Epithelial cell of prostate (primary cell): ENCODE results near the gene OVAAL.
A peak's percentile ranks its signal among the peaks of the same experiment; 100 is the strongest.
"Not testable (repeated sequence)": the region's sequence is repeated elsewhere in the genome, so short reads cannot be mapped to it uniquely, and the experiment has no call there.

Experiments used
- DNase-seq: peaks from one replicate; pipeline ENCODE4 v3.0.0-alpha.2; 2011; ENCODE audit warnings: low read depth, low spot score
- H3K27ac ChIP-seq: fragments of 450-650 bp; 2 replicates; pipeline ENCODE4 v1.5.1; 2017; ENCODE audit warnings: mild to moderate bottlenecking

Gene OVAAL

DNA sequence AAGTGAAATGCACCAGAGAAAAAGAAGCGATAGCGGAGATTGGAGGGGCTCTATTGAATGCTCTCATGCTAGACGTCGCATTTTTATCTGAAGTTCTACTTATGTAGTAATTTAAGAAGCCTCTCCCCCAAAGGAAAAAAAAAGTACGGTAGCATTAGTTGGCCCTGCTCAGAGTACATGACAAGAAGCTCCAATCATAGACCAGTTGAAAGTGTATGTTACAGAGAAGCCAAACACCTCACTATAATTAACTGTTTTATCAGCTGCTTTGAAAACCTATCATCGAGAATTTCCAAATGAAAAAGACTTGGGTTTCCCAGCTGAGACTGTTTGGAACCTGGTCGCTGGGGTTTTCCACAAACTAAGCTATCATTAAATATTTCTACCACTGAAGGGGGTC, 19.6 kb upstream of the OVAAL start:
- H3K27ac ChIP-seq = no peak overlapping the region
- no peak for DNase-seq

- DNase-seq = no peak
- no peak overlapping the region for H3K27ac ChIP-seq
Observed at GRCh38 chr1:180540697-180541594, 17.8 kb upstream of the OVAAL start.

- DNase-seq = no peak
- no peak overlapping the region for H3K27ac ChIP-seq
Observed at GRCh38 chr1:180542113-180542837, 16.5 kb upstream of the OVAAL start.

- H3K27ac ChIP-seq = no peak overlapping the region
- DNase-seq = no peak
Observed at GRCh38 chr1:180542838-180543145, 16.0 kb upstream of the OVAAL start.

- no peak overlapping the region for H3K27ac ChIP-seq
- no peak for DNase-seq
Observed at GRCh38 chr1:180544050-180544449, 14.7 kb upstream of the OVAAL start.

GRCh38 chr1:180545991-180546390, 12.8 kb upstream of the OVAAL start:
- DNase-seq = no peak

GRCh38 chr1:180548686-180549317, 10.0 kb upstream of the OVAAL start:
- no peak overlapping the region for H3K27ac ChIP-seq
- DNase-seq = no peak

More at GRCh38 chr1:180545991-180546390, 12.8 kb upstream of the OVAAL start:
- H3K27ac ChIP-seq = no peak overlapping the region

DNA sequence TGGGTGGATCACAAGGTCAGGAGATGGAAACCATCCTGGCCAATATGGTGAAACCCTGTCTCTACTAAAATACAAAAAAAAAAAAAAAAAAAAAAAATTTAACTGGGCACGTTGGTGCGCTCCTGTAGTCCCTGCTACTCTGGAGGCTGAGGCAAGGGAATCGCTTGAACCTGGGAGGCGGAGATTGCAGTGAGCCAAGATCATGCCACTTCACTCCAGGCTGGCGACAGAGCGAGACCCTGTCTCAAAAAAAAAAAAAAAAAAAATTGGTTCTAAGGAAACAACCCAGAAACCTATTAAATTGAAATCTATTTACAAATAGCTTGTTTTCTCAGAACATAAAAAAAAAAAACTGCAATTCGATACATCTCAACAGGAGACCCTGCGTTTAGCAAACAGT, 9.0 kb upstream of the OVAAL start:
- H3K27ac ChIP-seq, DNase-seq: not testable (repeated sequence)

DNA sequence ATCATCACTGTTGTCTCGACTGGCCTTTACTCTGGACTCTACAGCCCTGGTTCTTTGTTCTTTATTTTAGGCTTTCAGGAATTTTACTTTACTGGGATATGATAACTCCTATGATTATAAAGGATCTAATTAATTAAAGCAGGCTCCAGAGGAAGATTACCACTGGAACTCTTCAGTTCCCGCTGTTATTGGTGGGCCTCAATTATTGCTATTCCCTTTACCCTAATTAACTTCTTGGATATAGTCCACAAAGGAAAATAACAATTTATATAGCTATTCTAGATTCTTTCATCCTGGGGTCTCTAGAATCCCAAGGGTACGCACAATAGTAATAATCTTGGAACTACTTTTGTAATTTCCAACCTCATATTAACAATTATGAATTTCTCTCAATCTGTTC, 8.5 kb upstream of the OVAAL start:
- no peak overlapping the region for H3K27ac ChIP-seq
- no peak for DNase-seq

GRCh38 chr1:180551997-180552396, 6.8 kb upstream of the OVAAL start:
- no peak for DNase-seq
- H3K27ac ChIP-seq = no peak overlapping the region

- not testable (repeated sequence) for DNase-seq, H3K27ac ChIP-seq
Observed at GRCh38 chr1:180553046-180553445, 5.7 kb upstream of the OVAAL start.

DNA sequence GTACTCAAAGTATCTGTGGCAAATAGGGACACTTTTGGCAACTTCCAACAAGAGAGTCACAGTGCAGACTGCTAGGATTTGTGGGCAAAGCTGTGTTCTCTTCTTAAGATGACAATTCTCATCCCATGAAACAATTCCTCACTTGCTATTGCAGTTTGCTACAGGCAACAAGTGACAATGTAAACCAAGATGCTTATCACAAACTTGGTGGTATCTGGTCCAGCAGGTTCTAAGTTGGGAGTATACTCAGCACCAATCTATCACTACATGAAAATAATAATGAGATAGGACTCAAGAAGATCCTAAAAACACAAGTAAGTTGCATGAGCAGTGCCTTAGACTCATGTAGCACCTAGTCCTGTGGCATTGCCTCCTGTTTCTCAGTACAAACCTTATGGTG, 3.4 kb upstream of the OVAAL start:
- no peak for DNase-seq

GRCh38 chr1:180560200-180560867, 1.6 kb downstream of the OVAAL start:
- no peak for DNase-seq
- H3K27ac ChIP-seq = peak overlapping the region; percentile 9

More for the DNA sequence above, 3.4 kb upstream of the OVAAL start:
- no peak overlapping the region for H3K27ac ChIP-seq

DNA sequence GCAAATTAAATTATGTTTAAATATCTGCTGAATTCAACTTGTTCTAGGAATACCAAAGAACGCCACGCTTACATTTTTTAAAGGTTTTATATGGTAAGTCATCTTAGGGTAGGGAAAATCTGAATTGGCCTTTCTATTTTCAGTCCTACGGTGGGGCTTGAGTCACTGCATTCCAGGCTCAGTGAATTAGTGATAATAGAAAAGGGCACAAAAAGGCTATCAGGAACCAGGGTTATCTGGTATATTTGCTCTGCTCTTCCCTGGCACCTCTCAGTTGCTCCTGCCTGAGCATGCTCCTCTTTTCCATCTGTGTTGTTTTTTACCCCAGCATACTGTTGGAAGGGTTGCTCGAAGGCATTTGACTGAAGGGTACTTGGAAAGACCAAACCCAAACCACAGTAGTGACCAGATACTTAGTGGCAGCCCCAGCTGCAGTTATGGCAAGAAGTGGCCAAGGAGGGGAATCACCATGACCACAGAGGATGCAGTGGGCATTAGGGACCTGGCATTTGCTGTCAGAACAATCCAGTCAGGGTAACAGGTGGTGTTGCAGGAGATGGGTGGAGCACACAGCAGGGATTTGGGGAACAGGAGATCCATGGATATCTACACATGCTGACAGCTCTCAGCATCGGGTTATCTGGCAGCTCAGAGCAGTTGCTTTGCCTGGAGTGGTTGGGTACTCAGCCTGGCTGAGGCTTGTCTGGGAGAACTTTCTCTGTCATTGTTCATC, 2.3 kb downstream of the OVAAL start:
- DNase-seq = no peak
- H3K27ac ChIP-seq = peak overlapping the region; percentile 9

DNA sequence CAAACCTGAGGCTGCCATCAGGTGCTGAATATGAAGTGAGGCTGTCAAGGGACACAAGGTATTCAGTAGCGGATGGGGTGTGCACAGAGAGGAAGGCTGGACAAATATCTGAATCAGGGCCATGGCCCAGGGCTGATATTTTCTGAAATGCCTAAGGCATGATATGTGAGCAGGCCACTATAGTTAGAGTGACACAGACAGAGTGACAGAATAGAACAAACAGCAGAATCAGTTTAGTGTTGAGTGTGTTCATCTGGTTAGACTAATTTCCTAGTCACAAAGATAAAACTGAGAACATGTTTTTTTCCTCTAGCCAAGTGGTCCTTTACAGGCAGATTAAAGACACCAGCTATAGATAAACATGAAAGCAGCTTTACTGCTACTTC, 3.9 kb downstream of the OVAAL start:
- H3K27ac ChIP-seq = peak overlapping the region; percentile 26
- no peak for DNase-seq

GRCh38 chr1:180563026-180563827, 4.5 kb downstream of the OVAAL start:
- DNase-seq = no peak
- peak overlapping the region; percentile 26 for H3K27ac ChIP-seq

- no peak for DNase-seq
- no peak overlapping the region for H3K27ac ChIP-seq
Observed at GRCh38 chr1:180565121-180565871, 6.5 kb downstream of the OVAAL start.

GRCh38 chr1:180566026-180566425, 7.3 kb downstream of the OVAAL start:
- H3K27ac ChIP-seq = no peak overlapping the region
- DNase-seq = no peak
